Measurements from ENCODE around the gene GGCT. TPM values are rescaled to one million over a fixed set of nuclear protein-coding genes. Genes with fewer than 3 reads are reported as not detected.

GGCT gene
- total RNA-seq, 1 donor from 2014 or later = 160 TPM

DNA sequence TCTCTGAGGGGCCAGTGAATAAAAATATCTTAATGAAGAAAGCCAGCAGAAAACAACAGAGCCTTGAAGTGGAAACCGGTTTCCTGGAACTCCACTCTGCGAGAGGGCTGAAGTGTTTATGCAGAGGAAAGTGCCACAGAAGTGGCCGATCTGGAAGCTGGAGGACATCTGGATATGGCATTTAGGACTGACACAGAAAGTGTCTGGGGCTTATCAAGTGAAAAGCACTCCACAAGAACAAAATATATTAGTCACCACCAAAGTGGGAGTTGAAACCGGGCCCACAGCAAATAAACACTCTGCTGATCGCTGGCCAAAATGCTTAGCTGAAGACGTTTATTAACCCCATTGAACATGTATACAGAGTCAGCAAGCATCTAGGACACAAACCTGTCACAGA is 33.9 kb downstream of the GGCT start:
- Mint-ChIP-seq H3K27ac (no peak overlapping the region), H3K27me3 (ENCODE audit: insufficient read depth, low read depth) (no peaks in the 10 kb centered on the region), H3K9me3 (peaks cover 3% of the 10 kb centered on the region), H3K36me3 (no peaks in the 10 kb centered on the region), H3K4me3 (no peak overlapping the region), H3K4me1 (peaks cover 38% of the 10 kb centered on the region)
- no peak for DNase-seq (ENCODE audit: low spot score)
- Histone ChIP-seq H3K79me2 (ENCODE audit: low read depth) (no peaks in the 10 kb centered on the region), H3K27me3 (no peaks in the 10 kb centered on the region), H2AFZ (replicated peaks) (no peak overlapping the region), H3K4me1 (peaks cover 20% of the 10 kb centered on the region), H3K4me2 (no peak overlapping the region), H3K9ac (no peak overlapping the region), H3K4me3 (no peak overlapping the region), H3K9me3 (ENCODE audit: low read depth) (no peaks in the 10 kb centered on the region), H3K36me3 (no peaks in the 10 kb centered on the region), H3K27ac (no peak overlapping the region), H4K20me1 (ENCODE audit: low read depth) (no peaks in the 10 kb centered on the region), H3F3A (ENCODE audit: low read depth) (peaks cover 4% of the 10 kb centered on the region)
- TF ChIP-seq EZH2phosphoT487 (IDR thresholded peaks at IDR 0.05) = no peak
- TF ChIP-seq EZH2 (IDR thresholded peaks at IDR 0.05) = no peak
- TF ChIP-seq, protein P1, sequence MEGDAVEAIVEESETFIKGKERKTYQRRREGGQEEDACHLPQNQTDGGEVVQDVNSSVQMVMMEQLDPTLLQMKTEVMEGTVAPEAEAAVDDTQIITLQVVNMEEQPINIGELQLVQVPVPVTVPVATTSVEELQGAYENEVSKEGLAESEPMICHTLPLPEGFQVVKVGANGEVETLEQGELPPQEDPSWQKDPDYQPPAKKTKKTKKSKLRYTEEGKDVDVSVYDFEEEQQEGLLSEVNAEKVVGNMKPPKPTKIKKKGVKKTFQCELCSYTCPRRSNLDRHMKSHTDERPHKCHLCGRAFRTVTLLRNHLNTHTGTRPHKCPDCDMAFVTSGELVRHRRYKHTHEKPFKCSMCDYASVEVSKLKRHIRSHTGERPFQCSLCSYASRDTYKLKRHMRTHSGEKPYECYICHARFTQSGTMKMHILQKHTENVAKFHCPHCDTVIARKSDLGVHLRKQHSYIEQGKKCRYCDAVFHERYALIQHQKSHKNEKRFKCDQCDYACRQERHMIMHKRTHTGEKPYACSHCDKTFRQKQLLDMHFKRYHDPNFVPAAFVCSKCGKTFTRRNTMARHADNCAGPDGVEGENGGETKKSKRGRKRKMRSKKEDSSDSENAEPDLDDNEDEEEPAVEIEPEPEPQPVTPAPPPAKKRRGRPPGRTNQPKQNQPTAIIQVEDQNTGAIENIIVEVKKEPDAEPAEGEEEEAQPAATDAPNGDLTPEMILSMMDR (IDR thresholded peaks at IDR 0.05) = no peak

DNA sequence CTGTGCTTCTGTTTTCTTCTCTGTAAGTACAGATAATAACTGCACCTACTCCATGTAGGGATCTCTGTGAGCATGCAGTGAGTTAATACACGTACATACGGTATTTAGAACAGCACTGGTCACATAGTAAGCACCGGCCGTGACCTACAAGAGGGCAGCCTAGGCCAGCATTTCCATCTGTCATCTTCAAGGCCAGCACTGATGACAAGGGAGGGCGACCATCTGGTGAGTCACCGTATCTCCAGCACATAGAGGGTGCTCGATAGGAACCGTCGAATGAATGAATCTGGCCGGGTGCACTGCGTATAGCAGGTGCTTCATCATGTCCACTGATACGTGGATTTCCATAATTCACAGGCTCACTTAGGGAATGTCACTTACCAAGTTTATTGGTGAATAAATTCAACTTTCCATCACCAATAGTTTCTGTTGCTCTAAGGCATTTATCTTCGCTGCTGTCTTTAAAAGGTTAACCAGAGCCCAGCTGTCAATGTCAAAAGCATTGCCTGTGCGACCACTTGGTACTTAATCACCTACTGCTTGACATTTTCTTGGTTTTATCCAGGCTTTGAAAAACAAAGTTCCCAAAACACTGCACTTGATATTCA is 34.4 kb downstream of the GGCT start:
- Mint-ChIP-seq H3K27me3 (ENCODE audit: insufficient read depth, low read depth) (no peaks in the 10 kb centered on the region), H3K4me3 (no peak overlapping the region), H3K9me3 (peaks cover 3% of the 10 kb centered on the region), H3K4me1 (peaks cover 42% of the 10 kb centered on the region), H3K27ac (no peak overlapping the region), H3K36me3 (no peaks in the 10 kb centered on the region)
- Histone ChIP-seq H3F3A (ENCODE audit: low read depth) (peaks cover 4% of the 10 kb centered on the region), H3K4me2 (no peak overlapping the region), H3K79me2 (ENCODE audit: low read depth) (no peaks in the 10 kb centered on the region), H4K20me1 (ENCODE audit: low read depth) (no peaks in the 10 kb centered on the region), H3K4me1 (peaks cover 20% of the 10 kb centered on the region), H3K27me3 (no peaks in the 10 kb centered on the region), H3K9me3 (ENCODE audit: low read depth) (no peaks in the 10 kb centered on the region), H3K9ac (no peak overlapping the region), H3K27ac (no peak overlapping the region), H3K36me3 (no peaks in the 10 kb centered on the region), H2AFZ (replicated peaks) (no peak overlapping the region), H3K4me3 (no peak overlapping the region)
- no peak for DNase-seq (ENCODE audit: low spot score)
- TF ChIP-seq, protein P1 (IDR thresholded peaks at IDR 0.05) = no peak
- TF ChIP-seq EZH2phosphoT487 (IDR thresholded peaks at IDR 0.05) (no peak), EZH2 (IDR thresholded peaks at IDR 0.05) (no peak)

DNA sequence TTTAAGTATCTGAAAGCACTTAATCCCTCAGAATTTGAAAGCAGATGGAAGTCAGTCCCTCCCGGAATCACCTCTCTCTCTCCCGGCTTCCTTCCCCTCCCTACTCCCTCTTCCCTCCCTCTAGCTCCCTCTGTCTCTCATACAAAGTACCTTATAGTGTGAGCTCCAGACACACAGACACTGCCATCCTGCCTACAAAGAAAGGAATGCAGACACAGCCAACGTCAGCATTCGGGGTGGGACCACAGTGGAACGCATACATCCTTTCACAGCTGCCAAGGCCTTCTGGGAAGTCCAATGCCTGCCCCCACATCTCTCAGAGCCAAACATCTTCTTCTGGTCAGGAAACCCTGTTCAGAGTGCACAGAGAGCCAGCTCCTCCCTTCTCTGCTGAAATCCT is 35.3 kb downstream of the GGCT start:
- no peaks in the 10 kb centered on the region for H4K20me1 ChIP-seq (ENCODE audit: low read depth)
- H3K79me2 ChIP-seq (ENCODE audit: low read depth) = no peaks in the 10 kb centered on the region
- H3K27ac ChIP-seq = no peak overlapping the region
- H3K9me3 Mint-ChIP-seq = peaks cover 3% of the 10 kb centered on the region
- H3K4me1 Mint-ChIP-seq = peaks cover 43% of the 10 kb centered on the region
- no peaks in the 10 kb centered on the region for H3K27me3 Mint-ChIP-seq (ENCODE audit: insufficient read depth, low read depth)
- peaks cover 20% of the 10 kb centered on the region for H3K4me1 ChIP-seq
- H3K36me3 ChIP-seq = no peaks in the 10 kb centered on the region
- H3K9me3 ChIP-seq (ENCODE audit: low read depth) = no peaks in the 10 kb centered on the region
- no peak overlapping the region for H3K9ac ChIP-seq
- peak overlapping the region; percentile 14 for H2AFZ ChIP-seq (replicated peaks)
- peaks cover 4% of the 10 kb centered on the region for H3F3A ChIP-seq (ENCODE audit: low read depth)
- peak overlapping the region; percentile 94 for H3K27ac Mint-ChIP-seq
- H3K36me3 Mint-ChIP-seq = no peaks in the 10 kb centered on the region
- DNase-seq (ENCODE audit: low spot score) = peak; percentile 85
- no peaks in the 10 kb centered on the region for H3K27me3 ChIP-seq
- H3K4me3 Mint-ChIP-seq = no peak overlapping the region
- H3K4me2 ChIP-seq = peak overlapping the region; percentile 20
- H3K4me3 ChIP-seq = no peak overlapping the region
- TF ChIP-seq EZH2phosphoT487 (IDR thresholded peaks at IDR 0.05) = no peak
- TF ChIP-seq, protein P1 (IDR thresholded peaks at IDR 0.05) = peak; percentile 55

Measured in neural progenitor cell (in vitro differentiated cells).